Astrocyte (in vitro differentiated cells and primary cell): ENCODE data around the gene MAP3K14. TPM values are rescaled to one million over a fixed set of nuclear protein-coding genes. Genes with fewer than 3 reads are reported as not detected.
A peak's percentile ranks its signal among the peaks of the same experiment; 100 is the strongest.

Experiments used
- DNase-seq: peaks from one replicate; pipeline ENCODE4 v3.0.0-alpha.2; 2010; ENCODE audit warnings: low read depth
- FAIRE-seq: peaks from 2 replicates; lab custom pipeline; 2011; peaks lifted over from hg19 to GRCh38; lab: Jason Lieb, UNC
- H2AFZ ChIP-seq: 2 replicates; pipeline ENCODE4 v1.6.0; 2012; ENCODE audit warnings: low read depth, low read length, inconsistent platforms
- H3K27ac ChIP-seq: 2 replicates; pipeline ENCODE4 v1.5.1; 2011; ENCODE audit warnings: low read depth, low read length, inconsistent platforms
- H3K27me3 ChIP-seq: 2 replicates; pipeline ENCODE4 v1.6.0; 2011; ENCODE audit warnings: low read length, inconsistent platforms; ENCODE audit not compliant: insufficient read depth
- H3K36me3 ChIP-seq: 2 replicates; pipeline ENCODE4 v1.5.1; 2011; ENCODE audit warnings: low read length, inconsistent platforms; ENCODE audit not compliant: insufficient read depth
- H3K4me1 ChIP-seq: 2 replicates; pipeline ENCODE4 v1.5.1; 2011; ENCODE audit warnings: low read length, inconsistent platforms; ENCODE audit not compliant: insufficient read depth
- H3K4me2 ChIP-seq: 2 replicates; pipeline ENCODE4 v1.6.0; 2012; ENCODE audit warnings: low read length, inconsistent platforms
- H3K4me3 ChIP-seq: 2 replicates; pipeline ENCODE4 v1.5.1; 2011; ENCODE audit warnings: low read depth, mild to moderate bottlenecking, low read length, inconsistent platforms; ENCODE audit not compliant: insufficient read depth
- H3K79me2 ChIP-seq: 2 replicates; pipeline ENCODE4 v1.6.0; 2012; ENCODE audit warnings: mild to moderate bottlenecking, low read length, inconsistent platforms; ENCODE audit not compliant: insufficient read depth
- H3K9ac ChIP-seq: 2 replicates; pipeline ENCODE4 v1.6.0; 2012; ENCODE audit warnings: mild to moderate bottlenecking, low read length, inconsistent platforms
- H3K9me3 ChIP-seq: 2 replicates; pipeline ENCODE4 v1.5.1; 2012; ENCODE audit warnings: low read depth, mild to moderate bottlenecking, low read length, inconsistent platforms; ENCODE audit not compliant: insufficient read depth
- H4K20me1 ChIP-seq: 2 replicates; pipeline ENCODE4 v1.6.0; 2012; ENCODE audit warnings: low read length, inconsistent platforms; ENCODE audit not compliant: insufficient read depth
- H3K27ac Mint-ChIP-seq: one replicate; pipeline ENCODE4 v1.8.0; 2021; ENCODE audit warnings: mild to moderate bottlenecking, mixed read lengths; ENCODE audit not compliant: unreplicated experiment
- H3K27me3 Mint-ChIP-seq: one replicate; pipeline ENCODE4 v1.8.0; 2021; ENCODE audit warnings: low read depth, mixed read lengths; ENCODE audit not compliant: unreplicated experiment
- H3K36me3 Mint-ChIP-seq: one replicate; pipeline ENCODE4 v1.8.0; 2021; ENCODE audit warnings: low read depth, mixed read lengths; ENCODE audit not compliant: unreplicated experiment
- H3K4me1 Mint-ChIP-seq: one replicate; pipeline ENCODE4 v1.8.0; 2021; ENCODE audit warnings: low read depth, mixed read lengths; ENCODE audit not compliant: unreplicated experiment
- H3K4me3 Mint-ChIP-seq: one replicate; pipeline ENCODE4 v1.8.0; 2021; ENCODE audit warnings: mild to moderate bottlenecking, moderate library complexity, mixed read lengths; ENCODE audit not compliant: unreplicated experiment
- H3K9me3 Mint-ChIP-seq: one replicate; pipeline ENCODE4 v1.8.0; 2021; ENCODE audit warnings: mild to moderate bottlenecking, mixed read lengths; ENCODE audit not compliant: unreplicated experiment
- CTCF ChIP-seq: IDR thresholded peaks from 2 replicates; pipeline ENCODE4 v1.5.1; 2011; ENCODE audit warnings: low read depth, mild to moderate bottlenecking, inconsistent platforms, low read length, moderate library complexity; ENCODE audit not compliant: insufficient read depth
- EZH2 ChIP-seq: IDR thresholded peaks from 2 replicates; pipeline ENCODE4 v1.6.1; 2012; ENCODE audit warnings: mild to moderate bottlenecking, low read length, inconsistent platforms; ENCODE audit not compliant: insufficient read depth
- total RNA-seq: library from RNA; stranded (reverse); gene quantifications from 2 replicates; pipeline ENCODE4 v1.2.1, GENCODE V29; 2021

The MAP3K14 gene
- total RNA-seq, 1 donor from 2014 or later = 10.8 TPM

- TF ChIP-seq CTCF = no peak
- no peak overlapping the region for H3K9ac ChIP-seq
- DNase-seq (no peak), FAIRE-seq (no peak)
- peaks cover 56% of the 10 kb centered on the region for H3K79me2 ChIP-seq
- H3K9me3 Mint-ChIP-seq = no peaks in the 10 kb centered on the region
- no peak overlapping the region for H3K27ac ChIP-seq
- H3K4me1 Mint-ChIP-seq = peaks cover 27% of the 10 kb centered on the region
- no peak overlapping the region for H3K4me3 ChIP-seq
- H3K9me3 ChIP-seq = peaks cover 2% of the 10 kb centered on the region
- H3K27ac Mint-ChIP-seq = no peak overlapping the region
- peaks cover 14% of the 10 kb centered on the region for H3K4me1 ChIP-seq
- H3K4me3 Mint-ChIP-seq = no peak overlapping the region
- H3K36me3 ChIP-seq = peaks cover 37% of the 10 kb centered on the region
- H3K36me3 Mint-ChIP-seq = peaks cover 33% of the 10 kb centered on the region
- H3K27me3 ChIP-seq = no peaks in the 10 kb centered on the region
- H3K4me2 ChIP-seq = no peak overlapping the region
- no peaks in the 10 kb centered on the region for H3K27me3 Mint-ChIP-seq
- H4K20me1 ChIP-seq = peaks cover 77% of the 10 kb centered on the region
- H2AFZ ChIP-seq = no peak overlapping the region
Observed at GRCh38 chr17:45287526-45288500, 29.0 kb downstream of the MAP3K14 start.

- H3K9me3 ChIP-seq = peaks cover 2% of the 10 kb centered on the region
- no peak overlapping the region for H3K4me3 ChIP-seq
- Mint-ChIP-seq H3K36me3 (peaks cover 32% of the 10 kb centered on the region), H3K27ac (peak overlapping the region; percentile 47), H3K27me3 (no peaks in the 10 kb centered on the region), H3K9me3 (no peaks in the 10 kb centered on the region), H3K4me3 (no peak overlapping the region), H3K4me1 (peaks cover 19% of the 10 kb centered on the region)
- DNase-seq (no peak), FAIRE-seq (no peak)
- no peaks in the 10 kb centered on the region for H3K27me3 ChIP-seq
- H3K79me2 ChIP-seq = peaks cover 41% of the 10 kb centered on the region
- H3K4me1 ChIP-seq = peaks cover 14% of the 10 kb centered on the region
- H4K20me1 ChIP-seq = peaks cover 66% of the 10 kb centered on the region
- no peak overlapping the region for H2AFZ ChIP-seq
- H3K9ac ChIP-seq = no peak overlapping the region
- H3K36me3 ChIP-seq = peaks cover 44% of the 10 kb centered on the region
- H3K4me2 ChIP-seq = no peak overlapping the region
- no peak overlapping the region for H3K27ac ChIP-seq
- no peak for TF ChIP-seq CTCF
- TF ChIP-seq EZH2 = no peak
Observed at GRCh38 chr17:45286286-45286685, 30.5 kb downstream of the MAP3K14 start.
